ENCODE data around the gene RIPOR3.

DNA sequence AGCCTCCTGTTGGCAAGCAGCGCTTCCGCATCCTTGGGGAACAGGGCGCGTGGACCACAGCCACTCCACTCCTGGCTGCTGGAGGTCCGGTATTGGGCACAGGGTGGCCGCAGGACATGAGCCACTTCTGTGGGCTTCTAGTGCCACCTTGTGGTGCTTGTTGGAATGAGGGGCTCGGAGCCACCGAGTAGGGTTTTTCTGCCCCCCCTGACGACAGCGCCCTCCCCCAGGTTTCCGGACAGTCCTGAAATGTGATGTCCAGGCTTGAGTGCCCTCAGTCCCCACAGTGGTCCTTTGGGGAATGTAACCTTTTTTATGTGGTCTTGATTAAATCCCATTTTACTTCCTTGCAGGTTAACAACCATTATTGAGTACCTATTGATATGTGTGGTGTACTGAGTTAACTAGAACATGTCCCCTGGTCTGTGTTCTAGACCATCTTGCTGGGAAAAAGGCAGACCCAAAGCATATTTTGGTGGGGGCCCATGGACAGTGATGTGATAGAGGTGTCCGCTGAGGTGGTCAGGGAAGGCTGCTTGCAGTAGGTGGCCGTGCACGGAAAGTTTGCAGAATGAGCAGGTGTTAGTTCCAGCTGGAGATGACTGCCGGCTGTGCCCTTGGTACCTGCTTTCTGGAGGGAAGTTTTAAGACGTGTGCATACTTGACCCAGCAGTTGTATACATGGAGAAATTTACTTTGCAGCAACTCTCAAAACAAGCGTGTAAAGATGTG lies 111.2 kb downstream of the RIPOR3 start:
- TF ChIP-seq POLR2A (IDR thresholded peaks at IDR 0.05; ENCODE audit: low read length), result no peak
- no peak for TF ChIP-seq GATA1 (IDR thresholded peaks at IDR 0.05; ENCODE audit: low read depth, low read length)
